GM21717 (cell line): Measurements from ENCODE around the gene COPG1.

Experiments used
- ATAC-seq: cut with Tn5 transposase; IDR thresholded peaks from one replicate; pipeline ENCODE4 v1.9.1; 2021; ENCODE audit warnings: mild to moderate bottlenecking, moderate library complexity; ENCODE audit not compliant: unreplicated experiment

The COPG1 gene

GRCh38 chr3:129312671-129313414, 63.4 kb downstream of the COPG1 start:
- ATAC-seq: no peak

GRCh38 chr3:129313415-129313664, 63.9 kb downstream of the COPG1 start:
- no peak for ATAC-seq

- no peak for ATAC-seq
These were observed 64.4 kb downstream of the COPG1 start for GRCh38 chr3:129313665-129314385.

- ATAC-seq: no peak
These were observed 65.2 kb downstream of the COPG1 start for GRCh38 chr3:129314386-129315222.

- ATAC-seq: no peak
These were observed 66.0 kb downstream of the COPG1 start for GRCh38 chr3:129315223-129315997.

GRCh38 chr3:129315998-129316247, 66.5 kb downstream of the COPG1 start:
- ATAC-seq: no peak

GRCh38 chr3:129316248-129317013, 67.0 kb downstream of the COPG1 start:
- ATAC-seq: no peak

- no peak for ATAC-seq
These were observed 67.8 kb downstream of the COPG1 start for GRCh38 chr3:129317014-129317771.

GRCh38 chr3:129317848-129318247, 68.4 kb downstream of the COPG1 start:
- ATAC-seq: no peak

GRCh38 chr3:129318921-129319320, 69.5 kb downstream of the COPG1 start:
- ATAC-seq: no peak

- ATAC-seq: no peak
These were observed 70.9 kb downstream of the COPG1 start for GRCh38 chr3:129320261-129320660.

- no peak for ATAC-seq
These were observed 71.5 kb downstream of the COPG1 start for GRCh38 chr3:129320825-129321487.

GRCh38 chr3:129321887-129322286, 72.5 kb downstream of the COPG1 start:
- ATAC-seq: no peak

GRCh38 chr3:129323651-129324294, 74.4 kb downstream of the COPG1 start:
- no peak for ATAC-seq

- no peak for ATAC-seq
These were observed 75.4 kb downstream of the COPG1 start for GRCh38 chr3:129324855-129325254.

GRCh38 chr3:129325383-129325782, 76.0 kb downstream of the COPG1 start:
- no peak for ATAC-seq

GRCh38 chr3:129326138-129326537, 76.7 kb downstream of the COPG1 start:
- ATAC-seq: no peak

- no peak for ATAC-seq
These were observed 77.2 kb downstream of the COPG1 start for GRCh38 chr3:129326595-129326994.
